Breast epithelium (tissue), 3 donors: Measurements from ENCODE around the gene TTLL13.

Source experiments
- POLR2A ChIP-seq: fragments of 450-650 bp; IDR thresholded peaks from one replicate; pipeline ENCODE4 v1.6.1; 2016; ENCODE audit warnings: antibody characterized with exemption, mild to moderate bottlenecking, moderate library complexity
- POLR2AphosphoS5 ChIP-seq, 3 donors: sonication (generic); formaldehyde crosslinking; IDR thresholded peaks; one replicate each; pipeline ENCODE4 v1.6.1; 2017; ENCODE audit warnings: antibody characterized with exemption in 3 of 3
- TF ChIP-seq, protein P1 (sequence below), 3 donors: fragments of 450-650 bp; IDR thresholded peaks; one replicate each; pipeline ENCODE4 v1.5.1; 2016 to 2017; ENCODE audit warnings: antibody characterized with exemption in 3 of 3, mild to moderate bottlenecking in 3 of 3, moderate library complexity in 3 of 3

DNA sequence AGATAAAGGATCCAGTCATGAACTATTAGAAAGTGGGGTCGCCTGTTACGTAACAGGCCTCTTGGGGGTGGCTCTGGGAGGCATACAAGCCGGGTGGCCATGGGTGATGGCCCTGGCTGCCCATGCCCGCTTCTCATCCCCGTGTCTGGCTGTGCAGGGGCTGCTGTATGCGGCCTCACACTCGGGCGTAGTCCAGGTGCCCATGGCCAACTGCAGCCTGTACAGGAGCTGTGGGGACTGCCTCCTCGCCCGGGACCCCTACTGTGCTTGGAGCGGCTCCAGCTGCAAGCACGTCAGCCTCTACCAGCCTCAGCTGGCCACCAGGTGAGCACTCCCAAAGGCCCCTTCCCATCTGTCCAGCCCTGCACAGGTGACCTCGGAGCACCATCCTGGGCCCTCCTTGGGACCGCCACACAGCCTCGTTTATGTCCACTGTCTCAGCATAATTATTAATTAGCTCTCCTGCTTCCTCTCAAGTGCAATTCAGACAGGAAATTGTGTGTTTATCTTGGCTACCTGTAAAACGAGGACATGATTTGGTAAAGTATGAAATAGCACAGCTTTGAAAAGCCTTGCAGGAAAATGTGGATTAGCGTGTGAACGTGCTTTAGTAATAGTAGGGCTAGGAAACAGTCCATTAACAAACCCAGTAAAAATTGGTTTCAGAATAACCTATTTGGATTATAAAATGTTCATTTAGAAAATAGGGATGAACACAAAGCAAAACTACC, 23.7 kb upstream of the TTLL13 start:
- TF ChIP-seq, protein P1, sequence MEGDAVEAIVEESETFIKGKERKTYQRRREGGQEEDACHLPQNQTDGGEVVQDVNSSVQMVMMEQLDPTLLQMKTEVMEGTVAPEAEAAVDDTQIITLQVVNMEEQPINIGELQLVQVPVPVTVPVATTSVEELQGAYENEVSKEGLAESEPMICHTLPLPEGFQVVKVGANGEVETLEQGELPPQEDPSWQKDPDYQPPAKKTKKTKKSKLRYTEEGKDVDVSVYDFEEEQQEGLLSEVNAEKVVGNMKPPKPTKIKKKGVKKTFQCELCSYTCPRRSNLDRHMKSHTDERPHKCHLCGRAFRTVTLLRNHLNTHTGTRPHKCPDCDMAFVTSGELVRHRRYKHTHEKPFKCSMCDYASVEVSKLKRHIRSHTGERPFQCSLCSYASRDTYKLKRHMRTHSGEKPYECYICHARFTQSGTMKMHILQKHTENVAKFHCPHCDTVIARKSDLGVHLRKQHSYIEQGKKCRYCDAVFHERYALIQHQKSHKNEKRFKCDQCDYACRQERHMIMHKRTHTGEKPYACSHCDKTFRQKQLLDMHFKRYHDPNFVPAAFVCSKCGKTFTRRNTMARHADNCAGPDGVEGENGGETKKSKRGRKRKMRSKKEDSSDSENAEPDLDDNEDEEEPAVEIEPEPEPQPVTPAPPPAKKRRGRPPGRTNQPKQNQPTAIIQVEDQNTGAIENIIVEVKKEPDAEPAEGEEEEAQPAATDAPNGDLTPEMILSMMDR (IDR thresholded peaks at IDR 0.05), result no peak
- TF ChIP-seq POLR2A, result no peak
- no peak for TF ChIP-seq POLR2AphosphoS5 (IDR thresholded peaks at IDR 0.05)
